Mammary epithelial cell (primary cell): ENCODE results near the gene FASN.

ENCODE experiments used
- EZH2 ChIP-seq: IDR thresholded peaks from 2 replicates; pipeline ENCODE4 v1.6.1; 2012; ENCODE audit warnings: low read length, inconsistent platforms, borderline replicate concordance
- TF ChIP-seq, protein P1 (sequence below), 2 donors: IDR thresholded peaks in 1 of 2; conservative IDR thresholded peaks in 1 of 2; 2 replicates each; pipeline ENCODE4 v1.5.1; 2011 to 2012; ENCODE audit warnings: inconsistent platforms in 2 of 2, low read length in 2 of 2, mild to moderate bottlenecking in 2 of 2, control low read depth in 1 of 2, low read depth in 1 of 2; ENCODE audit not compliant: insufficient read depth in 1 of 2; ENCODE audit errors: extremely low read depth in 1 of 2

DNA sequence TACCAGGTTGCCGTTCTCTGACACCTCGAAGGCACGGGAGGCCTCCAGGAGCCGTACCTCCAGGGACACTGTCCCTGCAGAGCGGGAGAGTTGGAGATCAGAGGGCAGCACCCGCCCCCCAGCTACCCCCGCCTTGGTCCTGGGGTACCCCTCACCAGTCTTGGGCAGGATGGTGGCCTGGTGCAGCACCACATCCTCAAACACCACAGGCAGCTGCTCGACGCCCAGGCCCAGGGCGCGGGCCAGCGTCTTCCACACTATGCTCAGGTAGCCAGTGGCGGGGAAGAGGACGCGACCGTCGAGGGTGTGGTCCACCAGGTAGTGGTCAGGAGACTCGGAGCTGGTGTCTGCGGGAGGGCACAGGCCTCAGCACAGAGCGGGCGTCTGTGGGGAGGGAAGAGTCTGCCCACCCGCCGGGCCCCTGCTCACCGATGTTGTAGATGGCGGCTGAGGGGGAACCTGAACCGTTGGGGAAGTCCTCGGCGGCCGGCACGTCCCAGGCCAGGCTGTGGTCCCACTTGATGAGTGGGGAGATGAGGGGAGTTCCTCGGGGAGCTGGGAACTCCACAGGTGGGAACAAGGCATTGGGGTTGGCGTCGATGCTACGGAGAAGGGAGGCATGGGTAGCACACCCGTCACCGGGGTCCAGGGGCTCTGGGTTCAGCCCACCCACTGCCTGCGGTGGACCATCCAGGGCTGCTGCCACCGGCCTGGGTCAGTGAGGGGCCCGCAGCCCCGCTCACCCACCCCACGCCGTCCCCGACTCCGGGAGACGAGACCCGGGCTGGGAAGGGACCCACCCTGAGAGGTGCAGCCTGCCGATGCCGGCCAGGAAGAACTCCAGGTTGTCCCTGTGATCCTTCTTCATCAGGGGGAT lies 9.8 kb downstream of the FASN start:
- TF ChIP-seq, protein P1, sequence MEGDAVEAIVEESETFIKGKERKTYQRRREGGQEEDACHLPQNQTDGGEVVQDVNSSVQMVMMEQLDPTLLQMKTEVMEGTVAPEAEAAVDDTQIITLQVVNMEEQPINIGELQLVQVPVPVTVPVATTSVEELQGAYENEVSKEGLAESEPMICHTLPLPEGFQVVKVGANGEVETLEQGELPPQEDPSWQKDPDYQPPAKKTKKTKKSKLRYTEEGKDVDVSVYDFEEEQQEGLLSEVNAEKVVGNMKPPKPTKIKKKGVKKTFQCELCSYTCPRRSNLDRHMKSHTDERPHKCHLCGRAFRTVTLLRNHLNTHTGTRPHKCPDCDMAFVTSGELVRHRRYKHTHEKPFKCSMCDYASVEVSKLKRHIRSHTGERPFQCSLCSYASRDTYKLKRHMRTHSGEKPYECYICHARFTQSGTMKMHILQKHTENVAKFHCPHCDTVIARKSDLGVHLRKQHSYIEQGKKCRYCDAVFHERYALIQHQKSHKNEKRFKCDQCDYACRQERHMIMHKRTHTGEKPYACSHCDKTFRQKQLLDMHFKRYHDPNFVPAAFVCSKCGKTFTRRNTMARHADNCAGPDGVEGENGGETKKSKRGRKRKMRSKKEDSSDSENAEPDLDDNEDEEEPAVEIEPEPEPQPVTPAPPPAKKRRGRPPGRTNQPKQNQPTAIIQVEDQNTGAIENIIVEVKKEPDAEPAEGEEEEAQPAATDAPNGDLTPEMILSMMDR (conservative IDR thresholded peaks at IDR 0.05 in 1 of 2, IDR thresholded peaks at IDR 0.05 in 1 of 2; ENCODE audit: extremely low read depth in 1 of 2, insufficient read depth in 1 of 2, low read depth in 1 of 2, low read length in 2 of 2): no peak
- no peak for TF ChIP-seq EZH2
